HepG2 (cell line): Measurements from ENCODE around the gene APBA3. TPM values are rescaled to one million over a fixed set of nuclear protein-coding genes. Genes with fewer than 3 reads are reported as not detected.

ENCODE experiments used
- ATAC-seq: fragments of 200-7000 bp; cut with Tn5 transposase; 3 replicates; pipeline ENCODE4 v1.9.1; 2020; ENCODE audit warnings: mild to moderate bottlenecking, moderate library complexity
- BruUV-seq: library from RNA; stranded (reverse); fragments of 400-500 nt; replicated peaks from 2 replicates; lab custom pipeline; 2021; lab: Mats Ljungman, UMichigan
- CTCF ChIA-PET: fragments of 300-600 bp; formaldehyde crosslinking; extraction: SDS; loops from one replicate; lab custom pipeline; 2021; ENCODE audit warnings: low total read pairs, inconsistent platforms, low intra/inter-chr PET ratio; lab: Yijun Ruan, JAX
- POLR2A ChIA-PET: fragments of 350-600 bp; sonication (Branson Sonifier 250); formaldehyde crosslinking; loops from one replicate; lab custom pipeline; 2020; ENCODE audit warnings: antibody characterized with exemption, inconsistent platforms; lab: Yijun Ruan, JAX
- DNase-seq: peaks from one replicate; pipeline ENCODE4 v3.0.0-alpha.2; 2015; ENCODE audit warnings: low spot score
- FAIRE-seq: peaks from 3 replicates; lab custom pipeline; 2011; peaks lifted over from hg19 to GRCh38; lab: Jason Lieb, UNC
- H2AFZ ChIP-seq: one replicate; pipeline ENCODE4 v1.6.1; 2011; ENCODE audit warnings: low read length, inconsistent platforms
- H3K27ac ChIP-seq: fragments of 300-600 bp; 3 replicates; pipeline ENCODE4 v1.8.0; 2011; ENCODE audit warnings: mixed run types, mild to moderate bottlenecking, mixed read lengths, low read length, inconsistent platforms; ENCODE audit not compliant: insufficient read depth; ENCODE audit errors: extremely low read length
- H3K27me3 ChIP-seq, 2 experiments: fragments of 200-600 bp in 1 of 2; 2 replicates in 1 of 2; 3 replicates in 1 of 2; pipeline versions ENCODE4 v1.6.0 to v1.8.0; 2011; ENCODE audit warnings: low read length in 2 of 2, mild to moderate bottlenecking in 2 of 2, moderate library complexity in 2 of 2, inconsistent platforms in 1 of 2; ENCODE audit not compliant: insufficient read depth in 2 of 2, control insufficient read depth in 1 of 2
- H3K36me3 ChIP-seq, 2 experiments: fragments of 200-600 bp in 1 of 2; replicated peaks in 1 of 2; 2 replicates in 1 of 2; 3 replicates in 1 of 2; pipeline versions ENCODE4 v1.5.1 to v1.8.0; 2011; ENCODE audit warnings: low read length in 2 of 2, inconsistent platforms in 1 of 2; ENCODE audit not compliant: insufficient read depth in 2 of 2, control insufficient read depth in 1 of 2
- H3K4me1 ChIP-seq: 2 replicates; pipeline ENCODE4 v1.5.1; 2012; ENCODE audit warnings: low read length, inconsistent platforms; ENCODE audit not compliant: insufficient read depth
- H3K4me2 ChIP-seq: 2 replicates; pipeline ENCODE4 v1.6.0; 2011; ENCODE audit warnings: low read depth, low read length, inconsistent platforms
- H3K4me3 ChIP-seq, 3 experiments: fragments of 200-600 bp in 1 of 3; sonication (generic), shearing (Covaris generic) in 1 of 3; replicated peaks in 1 of 3; 2 replicates each; pipeline ENCODE4 v1.5.1; 2011 to 2016; ENCODE audit warnings: low read length in 3 of 3, inconsistent platforms in 2 of 3, low read depth in 2 of 3, mild to moderate bottlenecking in 2 of 3, control low read depth in 1 of 3, mixed read lengths in 1 of 3; ENCODE audit not compliant: insufficient read depth in 1 of 3
- H3K79me2 ChIP-seq: one replicate; pipeline ENCODE4 v1.6.1; 2011; ENCODE audit warnings: low read length, inconsistent platforms; ENCODE audit not compliant: insufficient read depth
- H3K9ac ChIP-seq: 2 replicates; pipeline ENCODE4 v1.6.0; 2011; ENCODE audit warnings: mild to moderate bottlenecking, low read depth, low read length, inconsistent platforms; ENCODE audit not compliant: insufficient read depth
- H3K9me3 ChIP-seq: 2 replicates; pipeline ENCODE4 v1.5.1; 2012; ENCODE audit warnings: mild to moderate bottlenecking, low read length
- H4K20me1 ChIP-seq: 2 replicates; pipeline ENCODE4 v1.6.0; 2011; ENCODE audit warnings: inconsistent platforms, mild to moderate bottlenecking, low read length, moderate library complexity; ENCODE audit not compliant: insufficient read depth
- ATF7 ChIP-seq, 2 experiments: fragments of 450-650 bp in 1 of 2; sonication (generic) in 1 of 2; formaldehyde crosslinking in 1 of 2; IDR thresholded peaks; 2 replicates each; pipeline versions ENCODE4 v1.4.0 to v1.6.1; 2016 to 2020; ENCODE audit warnings: antibody characterized with exemption in 1 of 2, mild to moderate bottlenecking in 1 of 2, missing genetic modification reagents in 1 of 2
- CHD4 ChIP-seq: fragments of 200-600 bp; sonication (generic); IDR thresholded peaks from 2 replicates; pipeline ENCODE4 v1.7.0; 2017; ENCODE audit warnings: mild to moderate bottlenecking, low read length, borderline replicate concordance
- CREB1 ChIP-seq, 2 experiments: fragments of 450-650 bp in 1 of 2; IDR thresholded peaks; 2 replicates each; pipeline ENCODE4 v1.6.1; 2016 to 2017; ENCODE audit warnings: control low read depth in 1 of 2, mild to moderate bottlenecking in 1 of 2, missing compliant biosample characterization in 1 of 2, missing genetic modification characterization in 1 of 2
- FOSL2 ChIP-seq: sonication (generic); formaldehyde crosslinking; IDR thresholded peaks from 2 replicates; pipeline ENCODE4 v1.4.0; 2020; ENCODE audit warnings: missing genetic modification reagents
- FOXA1 ChIP-seq, 2 experiments: fragments of 450-650 bp in 1 of 2; sonication (generic) in 1 of 2; formaldehyde crosslinking in 1 of 2; IDR thresholded peaks; 2 replicates each; pipeline versions ENCODE4 v1.4.0 to v1.6.1; 2016 to 2020; ENCODE audit warnings: missing genetic modification reagents in 1 of 2
- IKZF1 ChIP-seq: fragments of 450-650 bp; IDR thresholded peaks from 2 replicates; pipeline ENCODE4 v1.7.1; 2016
- MXD4 ChIP-seq: IDR thresholded peaks from 2 replicates; pipeline ENCODE4 v1.6.1; 2016; ENCODE audit warnings: mild to moderate bottlenecking, missing biosample characterization, missing genetic modification reagents
- PCBP1 ChIP-seq: fragments of 200-400 bp; formaldehyde crosslinking; IDR thresholded peaks from 2 replicates; pipeline ENCODE4 v1.6.1; 2017; ENCODE audit warnings: mild to moderate bottlenecking, low read depth, low read length, borderline replicate concordance
- PLRG1 ChIP-seq: fragments of 450-650 bp; conservative IDR thresholded peaks from 2 replicates; pipeline ENCODE4 v1.6.1; 2016
- SP140L ChIP-seq: sonication (generic); formaldehyde crosslinking; IDR thresholded peaks from 2 replicates; pipeline ENCODE4 v1.4.0; 2020; ENCODE audit warnings: missing genetic modification reagents, borderline replicate concordance
- TBX2 ChIP-seq: sonication (generic); formaldehyde crosslinking; IDR thresholded peaks from 2 replicates; pipeline ENCODE4 v1.5.0; 2020; ENCODE audit warnings: missing genetic modification reagents, mild to moderate bottlenecking, borderline replicate concordance
- THAP7 ChIP-seq: sonication (generic); formaldehyde crosslinking; IDR thresholded peaks from 2 replicates; pipeline ENCODE4 v1.8.1; 2023; ENCODE audit warnings: mild to moderate bottlenecking, missing genetic modification reagents
- ZNF430 ChIP-seq: sonication (generic); formaldehyde crosslinking; IDR thresholded peaks from 2 replicates; pipeline ENCODE4 v1.9.0; 2021; ENCODE audit warnings: mild to moderate bottlenecking, missing genetic modification reagents
- ZNF510 ChIP-seq: sonication (generic); formaldehyde crosslinking; IDR thresholded peaks from 2 replicates; pipeline ENCODE4 v1.4.0; 2020; ENCODE audit warnings: low read depth, mild to moderate bottlenecking, missing genetic modification reagents
- ZNF549 ChIP-seq: sonication (generic); formaldehyde crosslinking; IDR thresholded peaks from 2 replicates; pipeline ENCODE4 v1.5.0; 2020; ENCODE audit warnings: missing genetic modification reagents
- ZNF780A ChIP-seq: sonication (generic); formaldehyde crosslinking; IDR thresholded peaks from 2 replicates; pipeline ENCODE4 v1.8.0; 2022; ENCODE audit warnings: mild to moderate bottlenecking, missing genetic modification reagents, moderate library complexity
- WGBS: methylation state at CpG from one replicate; pipeline ENCODE4 v1.1.6; 2017; ENCODE audit warnings: low lambda C conversion rate; 5-methylcytosine and 5-hydroxymethylcytosine counted together
- in situ Hi-C: cut with HindIII; loops from 2 replicates; pipeline ENCODE4 v1.10.0; 2017; ENCODE audit warnings: low pct_unique_long_range_greater_than_20kb; ENCODE audit not compliant: extremely low pct_ligation_motif_present
- intact Hi-C: fragments of 100-400 bp; cut with micrococcal nuclease; formaldehyde crosslinking; loops from one replicate; pipeline ENCODE4 v1.10.0; 2022; ENCODE audit not compliant: unreplicated experiment
- polyA plus RNA-seq, 8 experiments: library from polyadenylated mRNA; depleted of rRNA in 3 of 8; stranded (reverse) in 7 of 8; unstranded in 1 of 8; fragments of >200 nt; fragmentation: Illumina TruSeq in 4 of 8; extraction: Trizol in 4 of 8; gene quantifications; 2 replicates each; pipeline versions ENCODE4 v1.2.1 to v1.2.3, GENCODE V29; 2011 to 2016; ENCODE audit warnings: low read depth in 4 of 8, missing spikeins in 1 of 8, mixed read lengths in 1 of 8; ENCODE audit not compliant: insufficient read depth in 1 of 8
- total RNA-seq, 5 experiments: library from RNA; depleted of rRNA; stranded (reverse); fragments of >200 nt; fragmentation: Illumina TruSeq; extraction: Trizol; gene quantifications; 2 replicates each; pipeline ENCODE4 v1.2.3, GENCODE V29; 2016; ENCODE audit warnings: low read depth in 1 of 5
- TF ChIP-seq, protein P1 (sequence below), 2 experiments: sonication (generic) in 1 of 2; formaldehyde crosslinking in 1 of 2; IDR thresholded peaks; 2 replicates each; pipeline versions ENCODE4 v1.4.0 to v1.6.1; 2018 to 2020; ENCODE audit warnings: missing genetic modification reagents in 2 of 2, borderline replicate concordance in 1 of 2, low read depth in 1 of 2, mild to moderate bottlenecking in 1 of 2, missing biosample characterization in 1 of 2
- TF ChIP-seq, protein P2 (sequence below): sonication (generic); formaldehyde crosslinking; conservative IDR thresholded peaks from 2 replicates; pipeline ENCODE4 v1.4.0; 2020; ENCODE audit warnings: missing genetic modification reagents

APBA3 gene
- total and polyA plus RNA-seq, 2 of the 13 experiments (the other 11 are each of a cell fraction or from before 2014, with no cell fraction given): 14.2 to 14.3 TPM

DNA sequence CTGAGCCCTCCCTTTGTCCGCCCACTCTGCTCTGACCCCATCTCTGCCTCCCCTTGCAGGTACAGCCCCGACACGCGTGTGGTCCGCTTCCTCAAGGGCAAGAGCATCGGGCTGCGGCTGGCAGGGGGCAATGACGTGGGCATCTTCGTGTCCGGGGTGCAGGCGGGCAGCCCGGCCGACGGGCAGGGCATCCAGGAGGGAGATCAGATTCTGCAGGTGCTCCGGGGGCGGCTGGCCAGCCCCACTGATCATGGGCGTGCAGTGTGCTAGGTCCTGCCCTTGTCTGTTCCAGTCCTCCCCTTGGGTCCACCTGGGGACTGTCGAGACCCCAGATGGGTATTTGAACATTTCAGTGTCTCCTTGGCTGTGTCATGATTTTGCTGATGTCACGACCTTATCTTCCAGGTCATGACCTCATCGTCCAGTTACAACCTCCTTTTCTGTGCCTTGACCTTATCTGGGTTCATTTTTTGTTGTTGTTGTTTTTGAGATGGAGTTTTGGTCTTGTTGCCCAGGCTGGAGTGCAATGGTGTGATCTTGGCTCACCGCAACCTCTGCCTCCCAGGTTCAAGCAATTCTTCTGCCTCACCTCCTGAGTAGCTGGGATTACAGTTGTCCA is 25.3 kb downstream of the APBA3 start:
- intact Hi-C loops: no loop called here
- no peak for TF ChIP-seq FOSL2
- TF ChIP-seq FOXA1 (IDR thresholded peaks at IDR 0.05): no peak
- no peak for TF ChIP-seq FOXA1 (CRISPR knock-in tag; IDR thresholded peaks at IDR 0.05)
- no peak for TF ChIP-seq ZNF780A
- TF ChIP-seq, protein P1, sequence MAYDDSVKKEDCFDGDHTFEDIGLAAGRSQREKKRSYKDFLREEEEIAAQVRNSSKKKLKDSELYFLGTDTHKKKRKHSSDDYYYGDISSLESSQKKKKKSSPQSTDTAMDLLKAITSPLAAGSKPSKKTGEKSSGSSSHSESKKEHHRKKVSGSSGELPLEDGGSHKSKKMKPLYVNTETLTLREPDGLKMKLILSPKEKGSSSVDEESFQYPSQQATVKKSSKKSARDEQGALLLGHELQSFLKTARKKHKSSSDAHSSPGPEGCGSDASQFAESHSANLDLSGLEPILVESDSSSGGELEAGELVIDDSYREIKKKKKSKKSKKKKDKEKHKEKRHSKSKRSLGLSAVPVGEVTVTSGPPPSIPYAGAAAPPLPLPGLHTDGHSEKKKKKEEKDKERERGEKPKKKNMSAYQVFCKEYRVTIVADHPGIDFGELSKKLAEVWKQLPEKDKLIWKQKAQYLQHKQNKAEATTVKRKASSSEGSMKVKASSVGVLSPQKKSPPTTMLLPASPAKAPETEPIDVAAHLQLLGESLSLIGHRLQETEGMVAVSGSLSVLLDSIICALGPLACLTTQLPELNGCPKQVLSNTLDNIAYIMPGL (CRISPR knock-in tag; IDR thresholded peaks at IDR 0.05; ENCODE audit: borderline replicate concordance in 1 of 2, low read depth in 1 of 2): no peak
- TF ChIP-seq ZNF430 (CRISPR knock-in tag): no peak
- TF ChIP-seq PCBP1: no peak
- no peak for TF ChIP-seq THAP7 (CRISPR knock-in tag)
- TF ChIP-seq PLRG1: no peak
- TF ChIP-seq CREB1 (IDR thresholded peaks at IDR 0.05): peak; percentile 78
- no peak for TF ChIP-seq CREB1 (CRISPR knock-in tag; IDR thresholded peaks at IDR 0.05)
- no peak for TF ChIP-seq IKZF1
- TF ChIP-seq, protein P2, sequence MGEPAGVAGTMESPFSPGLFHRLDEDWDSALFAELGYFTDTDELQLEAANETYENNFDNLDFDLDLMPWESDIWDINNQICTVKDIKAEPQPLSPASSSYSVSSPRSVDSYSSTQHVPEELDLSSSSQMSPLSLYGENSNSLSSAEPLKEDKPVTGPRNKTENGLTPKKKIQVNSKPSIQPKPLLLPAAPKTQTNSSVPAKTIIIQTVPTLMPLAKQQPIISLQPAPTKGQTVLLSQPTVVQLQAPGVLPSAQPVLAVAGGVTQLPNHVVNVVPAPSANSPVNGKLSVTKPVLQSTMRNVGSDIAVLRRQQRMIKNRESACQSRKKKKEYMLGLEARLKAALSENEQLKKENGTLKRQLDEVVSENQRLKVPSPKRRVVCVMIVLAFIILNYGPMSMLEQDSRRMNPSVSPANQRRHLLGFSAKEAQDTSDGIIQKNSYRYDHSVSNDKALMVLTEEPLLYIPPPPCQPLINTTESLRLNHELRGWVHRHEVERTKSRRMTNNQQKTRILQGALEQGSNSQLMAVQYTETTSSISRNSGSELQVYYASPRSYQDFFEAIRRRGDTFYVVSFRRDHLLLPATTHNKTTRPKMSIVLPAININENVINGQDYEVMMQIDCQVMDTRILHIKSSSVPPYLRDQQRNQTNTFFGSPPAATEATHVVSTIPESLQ: no peak
- no peak for TF ChIP-seq ZNF510
- peak; percentile 75 for TF ChIP-seq ATF7 (IDR thresholded peaks at IDR 0.05)
- no peak for TF ChIP-seq ATF7 (CRISPR knock-in tag; IDR thresholded peaks at IDR 0.05)
- no peak for TF ChIP-seq TBX2 (CRISPR knock-in tag)
- no peak for TF ChIP-seq ZNF549 (CRISPR knock-in tag)
- no peak for TF ChIP-seq CHD4
- no peak for TF ChIP-seq SP140L (CRISPR knock-in tag)
- no peak for TF ChIP-seq MXD4

More for the DNA sequence above, 25.3 kb downstream of the APBA3 start:
- H3K9me3 ChIP-seq: no peaks in the 10 kb centered on the region
- H4K20me1 ChIP-seq: no peaks in the 10 kb centered on the region
- H3K4me3 ChIP-seq: no peak overlapping the region
- H3K4me1 ChIP-seq: no peaks in the 10 kb centered on the region
- H3K9ac ChIP-seq: no peak overlapping the region
- DNase-seq (no peak), FAIRE-seq (no peak), ATAC-seq (no peak)
- 0 out of 5 replicates have a peak, but pooled peaks cover 0 to 3% of the 10 kb centered on the region in 2 experiments for H3K36me3 ChIP-seq
- no TSS peak for BruUV-seq
- in situ Hi-C loops: no loop called here
- no peak overlapping the region for H3K27ac ChIP-seq
- CTCF ChIA-PET: no interaction called here
- WGBS: 93% methylated on average over 14 of the region's 21 CpGs
- no peak overlapping the region for H2AFZ ChIP-seq
- no peak overlapping the region for H3K4me2 ChIP-seq
- no peaks in the 10 kb centered on the region for H3K79me2 ChIP-seq
- no peaks in the 10 kb centered on the region for H3K27me3 ChIP-seq
- POLR2A ChIA-PET: no interaction called here
